Measurements from ENCODE around the gene PHF21A. TPM values are rescaled to one million over a fixed set of nuclear protein-coding genes. Genes with fewer than 3 reads are reported as not detected.

Gene PHF21A
- total and polyA plus RNA-seq, 2 experiments from 2014 or later = 42.1 to 55.6 TPM

DNA sequence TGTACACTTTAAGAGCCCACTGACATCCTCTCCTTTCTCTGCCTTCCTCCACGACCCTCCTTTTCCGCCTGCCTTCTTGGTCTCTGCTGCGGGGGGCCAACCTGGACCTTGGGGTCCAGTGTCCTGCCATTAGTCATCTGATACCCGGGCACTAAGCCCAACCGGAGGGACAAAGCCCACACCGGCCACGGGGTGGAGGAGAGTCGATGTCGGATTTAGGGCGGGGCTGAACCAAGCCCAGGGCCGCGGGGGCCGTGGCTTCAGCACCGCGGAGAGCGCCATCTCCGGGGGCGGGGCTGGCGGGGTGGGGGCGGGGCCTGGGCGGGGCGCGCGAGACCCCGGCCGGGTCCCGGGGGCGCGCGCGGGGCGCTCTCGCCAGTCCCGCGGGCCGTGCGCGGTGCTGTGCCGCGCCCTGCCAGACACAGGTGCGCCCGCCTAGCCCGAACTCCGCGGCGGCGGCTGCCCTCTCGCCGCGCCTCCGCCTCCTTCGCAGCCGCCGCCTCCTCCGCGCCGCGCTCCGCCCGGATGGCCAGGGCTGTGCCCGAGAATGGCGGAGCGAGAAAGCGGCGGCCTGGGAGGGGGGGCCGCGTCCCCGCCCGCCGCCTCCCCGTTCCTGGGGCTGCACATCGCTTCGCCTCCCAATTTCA, 235.9 kb downstream of the PHF21A start, which contains the start of gene MAPK8IP1:
TSS of gene MAPK8IP1 (plus strand) at position 378 of the 647 bp plus-strand sequence. CDS start at position 548, 170 bp downstream.
- no peak for TF ChIP-seq CTCF (IDR thresholded peaks at IDR 0.05; ENCODE audit: low read depth, low read length)
- H3K27ac ChIP-seq = no peak within 1 kb of the TSS
- H3K4me1 ChIP-seq (ENCODE audit: low read depth) = no peaks in the 10 kb centered on the region
- H3K27me3 ChIP-seq = peaks cover 30% of the 10 kb centered on the region
- H3K36me3 ChIP-seq = peaks cover 8% of the 10 kb centered on the region
- H3K4me3 ChIP-seq = peak within 1 kb of the TSS; percentile 63
- peak; percentile 43 to 80 for DNase-seq (ENCODE audit: low read depth in 1 of 2, low spot score in 1 of 2)
- no peaks in the 10 kb centered on the region for H3K9me3 ChIP-seq (ENCODE audit: low read depth)

DNA sequence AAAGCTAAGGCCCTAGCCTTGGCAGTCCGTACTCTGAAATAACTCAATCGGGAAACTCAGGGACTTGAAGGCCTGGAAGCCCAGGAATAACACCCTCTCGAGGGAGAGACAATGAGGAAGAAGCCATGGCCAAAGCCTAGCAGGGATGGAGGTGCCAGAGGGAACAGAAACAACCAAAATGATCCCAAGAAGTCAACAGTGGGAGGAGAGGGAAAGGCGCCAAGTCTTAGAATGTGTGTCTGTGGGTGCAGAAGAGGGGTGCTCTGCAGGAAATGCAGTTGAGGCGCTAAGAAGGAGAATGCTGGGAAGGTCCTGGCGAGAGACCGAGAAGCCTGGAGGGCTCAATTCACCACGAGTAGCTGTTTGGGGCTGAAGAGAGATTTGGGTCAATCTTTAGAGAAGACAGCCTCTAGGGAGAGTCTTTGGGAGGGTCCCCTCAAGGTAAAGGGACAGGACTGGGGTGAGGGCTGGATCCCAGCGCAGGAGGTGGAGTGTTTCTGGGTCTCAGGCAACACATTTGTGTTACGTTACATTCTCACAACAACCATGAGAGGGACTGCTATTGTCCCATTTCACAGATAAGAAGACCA, 236.6 kb downstream of the PHF21A start:
- Histone ChIP-seq H3K27me3 (peaks cover 30% of the 10 kb centered on the region), H3K4me3 (no peak overlapping the region), H3K27ac (no peak overlapping the region), H3K4me1 (ENCODE audit: low read depth) (no peaks in the 10 kb centered on the region), H3K36me3 (peaks cover 9% of the 10 kb centered on the region), H3K9me3 (ENCODE audit: low read depth) (no peaks in the 10 kb centered on the region)
- no peak for DNase-seq (ENCODE audit: low read depth in 1 of 2, low spot score in 1 of 2)
- TF ChIP-seq CTCF (IDR thresholded peaks at IDR 0.05; ENCODE audit: low read depth, low read length) = no peak

Other genes with a start within 250 kb of the PHF21A start
- 12.6 and 19.1 TPM in 2 replicates for gene MAPK8IP1, start 235.8 kb downstream of the PHF21A start, total RNA-seq
- gene MAPK8IP1, start 235.8 kb downstream of the PHF21A start, polyA plus RNA-seq = 3.9 and 7.4 TPM in 2 replicates
- gene FREY1, start 214.2 kb downstream of the PHF21A start, total RNA-seq = 2.1 and 2.7 TPM in 2 replicates
- 0.42 TPM in 1 of 2 replicates, not detected in the other for gene FREY1, start 214.2 kb downstream of the PHF21A start, polyA plus RNA-seq
- gene PEX16, start 203.6 kb downstream of the PHF21A start, total RNA-seq = 39.9 and 43.0 TPM in 2 replicates
- gene PEX16, start 203.6 kb downstream of the PHF21A start, polyA plus RNA-seq = 29.0 and 38.9 TPM in 2 replicates
- 4.9 and 5.8 TPM in 2 replicates for gene LARGE2, start 198.8 kb downstream of the PHF21A start, total RNA-seq
- 4.5 and 9.2 TPM in 2 replicates for gene LARGE2, start 198.8 kb downstream of the PHF21A start, polyA plus RNA-seq
- 3.8 and 4.3 TPM in 2 replicates for gene CREB3L1, start 156.2 kb upstream of the PHF21A start, total RNA-seq
- 11.7 and 14.1 TPM in 2 replicates for gene CREB3L1, start 156.2 kb upstream of the PHF21A start, polyA plus RNA-seq
- gene DGKZ, start 226.0 kb upstream of the PHF21A start, total RNA-seq = 81.8 TPM in 2 replicates
- 48.3 and 48.5 TPM in 2 replicates for gene DGKZ, start 226.0 kb upstream of the PHF21A start, polyA plus RNA-seq

Measured in cardiac muscle cell (in vitro differentiated cells and primary cell).